Measurements from ENCODE around the gene KRTAP3-1.

The KRTAP3-1 gene

DNA sequence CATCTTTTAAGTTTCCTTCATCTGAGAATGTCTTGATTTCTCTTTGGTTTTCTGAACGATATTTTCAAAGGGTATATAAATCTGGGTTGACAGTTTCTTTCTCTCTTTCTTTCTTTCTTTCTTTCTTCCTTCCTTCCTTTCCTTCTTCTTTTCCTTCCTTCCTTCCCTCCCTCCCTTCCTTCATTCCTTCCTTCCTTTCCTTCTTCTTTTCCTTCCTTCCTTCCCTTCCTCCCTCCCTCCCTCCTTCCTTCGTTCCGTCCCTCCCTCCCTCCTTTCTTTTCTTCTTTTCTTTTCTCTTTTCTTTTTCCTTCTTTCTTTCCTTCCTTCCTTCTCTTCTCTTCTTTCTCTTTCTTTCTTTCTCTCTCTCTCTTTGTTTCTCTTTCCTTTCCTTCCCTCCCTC is 34.6 kb downstream of the KRTAP3-1 start:
- no peak for DNase-seq

DNA sequence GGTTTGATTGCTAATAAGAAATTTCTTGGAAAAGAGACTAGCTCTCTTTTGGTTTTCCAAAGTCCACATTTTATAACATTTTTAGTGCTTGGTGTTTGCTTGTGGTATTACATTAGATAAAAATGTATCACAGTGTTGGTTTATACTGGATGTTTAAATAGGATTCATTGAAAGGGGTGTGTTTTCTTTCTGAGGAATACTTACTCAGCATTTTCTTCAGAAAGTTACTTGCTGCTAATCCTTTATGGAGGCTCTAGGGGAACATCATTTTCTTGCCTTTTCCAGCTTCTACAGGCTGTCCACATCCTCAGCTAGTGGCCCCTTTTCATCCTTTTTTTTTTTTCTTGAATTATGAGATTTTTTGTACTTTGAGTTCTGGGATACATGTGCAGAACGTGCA is 41.3 kb downstream of the KRTAP3-1 start:
- DNase-seq: no peak

- DNase-seq: no peak
These were observed 42.1 kb downstream of the KRTAP3-1 start, which contains the start of gene KRT39 for GRCh38 chr17:40966848-40967247. TSS of gene KRT39 (minus strand) at chr17:40966948. CDS start at chr17:40966856, 92 bp downstream.

- no peak for DNase-seq
These were observed 45.1 kb downstream of the KRTAP3-1 start for GRCh38 chr17:40963838-40964237.

DNA sequence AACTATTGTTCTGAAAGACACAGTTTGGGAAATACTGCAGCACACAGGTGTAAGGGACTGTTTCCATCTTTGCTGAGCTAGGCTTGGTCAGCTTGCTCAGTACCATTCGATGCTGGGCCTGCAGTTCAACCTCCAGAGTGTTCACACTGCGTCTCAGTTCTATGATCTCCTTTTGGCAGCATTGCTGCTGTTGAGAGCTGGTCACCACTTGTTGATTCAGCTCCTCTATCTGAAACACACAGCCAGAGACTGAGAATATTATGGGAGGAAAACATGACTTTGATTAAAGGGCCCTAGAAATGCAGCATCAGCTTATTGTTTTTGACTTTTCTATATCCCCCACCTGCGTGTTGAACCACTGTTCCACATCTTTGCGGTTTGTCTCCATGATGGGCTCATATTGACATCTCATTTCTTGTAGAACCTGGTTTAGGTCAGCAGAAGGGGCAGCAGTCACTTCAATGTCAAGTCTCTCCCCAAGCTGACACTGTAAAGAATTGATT is 46.8 kb downstream of the KRTAP3-1 start:
- DNase-seq: no peak

- no peak for DNase-seq
These were observed 47.3 kb downstream of the KRTAP3-1 start for GRCh38 chr17:40961591-40961990.

- no peak for DNase-seq
These were observed 48.8 kb downstream of the KRTAP3-1 start for GRCh38 chr17:40960144-40960543.
